Measurements from ENCODE around the gene IQGAP1.
"Not testable (repeated sequence)": the region's sequence is repeated elsewhere in the genome, so short reads cannot be mapped to it uniquely, and the experiment has no call there.

Gene IQGAP1

GRCh38 chr15:90387534-90388461, at the start of gene IQGAP1:
Gene IQGAP1, plus strand, starts transcription at chr15:90388242. Its CDS starts 100 bp downstream, at chr15:90388342.
- DNase-seq = peak; percentile 97

GRCh38 chr15:90338532-90338931, 49.5 kb upstream of the IQGAP1 start:
- no peak for DNase-seq

- no peak for DNase-seq
Observed at GRCh38 chr15:90340345-90340744, 47.7 kb upstream of the IQGAP1 start.

- peak; percentile 70 for DNase-seq
Observed at GRCh38 chr15:90343302-90343790, 44.7 kb upstream of the IQGAP1 start.

- DNase-seq = no peak
Observed at GRCh38 chr15:90344662-90345061, 43.4 kb upstream of the IQGAP1 start.

- DNase-seq = no peak
Observed at GRCh38 chr15:90345857-90346256, 42.2 kb upstream of the IQGAP1 start.

- DNase-seq = not testable (repeated sequence)
Observed at GRCh38 chr15:90347431-90348065, 40.5 kb upstream of the IQGAP1 start.

- DNase-seq = no peak
Observed at GRCh38 chr15:90348456-90348855, 39.6 kb upstream of the IQGAP1 start.

GRCh38 chr15:90349072-90349471, 39.0 kb upstream of the IQGAP1 start:
- no peak for DNase-seq

- no peak for DNase-seq
Observed at GRCh38 chr15:90349821-90350220, 38.2 kb upstream of the IQGAP1 start.

GRCh38 chr15:90351479-90352106, 36.4 kb upstream of the IQGAP1 start:
- DNase-seq = no peak

GRCh38 chr15:90352107-90352893, 35.7 kb upstream of the IQGAP1 start, which contains the start of gene ZNF774:
Gene ZNF774, plus strand, starts transcription at chr15:90352284. Its CDS starts 2,377 bp downstream, at chr15:90354661.
- peak; percentile 96 for DNase-seq

GRCh38 chr15:90354986-90355385, 33.1 kb upstream of the IQGAP1 start:
- DNase-seq = no peak

- DNase-seq = peak; percentile 45
Observed at GRCh38 chr15:90358124-90359033, 29.7 kb upstream of the IQGAP1 start.

- no peak for DNase-seq
Observed at GRCh38 chr15:90360746-90361145, 27.3 kb upstream of the IQGAP1 start.

GRCh38 chr15:90362936-90363212, 25.2 kb upstream of the IQGAP1 start:
- DNase-seq = peak; percentile 81

- peak; percentile 80 for DNase-seq
Observed at GRCh38 chr15:90364251-90364650, 23.8 kb upstream of the IQGAP1 start.

GRCh38 chr15:90365414-90366055, 22.5 kb upstream of the IQGAP1 start:
- DNase-seq = no peak

GRCh38 chr15:90367576-90367975, 20.5 kb upstream of the IQGAP1 start:
- DNase-seq = no peak

GRCh38 chr15:90375071-90375470, 13.0 kb upstream of the IQGAP1 start:
- DNase-seq = no peak

GRCh38 chr15:90376789-90377188, 11.3 kb upstream of the IQGAP1 start:
- no peak for DNase-seq

Data from EL (cell line).